ENCODE measurements around the gene ACVR1. TPM values are rescaled to one million over a fixed set of nuclear protein-coding genes. Genes with fewer than 3 reads are reported as not detected.
A peak's percentile ranks its signal among the peaks of the same experiment; 100 is the strongest.

The ACVR1 gene
- 44.9 TPM for polyA plus RNA-seq (2013, experiment 1 of 2; ENCODE audit: insufficient read length)
- 45.1 TPM for polyA plus RNA-seq (2013, experiment 2 of 2; ENCODE audit: insufficient read length)

- DNase-seq, result peak; percentile 99
Measured at GRCh38 chr2:157876066-157876785, at the start of gene ACVR1. Gene ACVR1, minus strand, starts transcription at chr2:157876330. Its CDS starts 76,837 bp downstream, at chr2:157799493.

- no peak for DNase-seq
Measured at GRCh38 chr2:157925071-157925470, 48.9 kb upstream of the ACVR1 start.

GRCh38 chr2:157923598-157924217, 47.6 kb upstream of the ACVR1 start:
- no peak for DNase-seq

- no peak for DNase-seq
Measured at GRCh38 chr2:157922815-157923214, 46.7 kb upstream of the ACVR1 start.

GRCh38 chr2:157922336-157922735, 46.2 kb upstream of the ACVR1 start:
- no peak for DNase-seq

- DNase-seq, result no peak
Measured at GRCh38 chr2:157920736-157921135, 44.6 kb upstream of the ACVR1 start.

GRCh38 chr2:157919181-157919580, 43.1 kb upstream of the ACVR1 start:
- DNase-seq, result no peak

- DNase-seq, result no peak
Measured at GRCh38 chr2:157918319-157918718, 42.2 kb upstream of the ACVR1 start.

- no peak for DNase-seq
Measured at GRCh38 chr2:157911750-157912149, 35.6 kb upstream of the ACVR1 start.

- no peak for DNase-seq
Measured at GRCh38 chr2:157911246-157911645, 35.1 kb upstream of the ACVR1 start.

GRCh38 chr2:157905092-157905491, 29.0 kb upstream of the ACVR1 start:
- DNase-seq, result no peak

- DNase-seq, result no peak
Measured at GRCh38 chr2:157903626-157904025, 27.5 kb upstream of the ACVR1 start.

GRCh38 chr2:157903151-157903550, 27.0 kb upstream of the ACVR1 start:
- no peak for DNase-seq

GRCh38 chr2:157902692-157903091, 26.6 kb upstream of the ACVR1 start:
- DNase-seq, result no peak

GRCh38 chr2:157901325-157901724, 25.2 kb upstream of the ACVR1 start:
- DNase-seq, result no peak

GRCh38 chr2:157900684-157901083, 24.6 kb upstream of the ACVR1 start:
- no peak for DNase-seq

GRCh38 chr2:157900203-157900602, 24.1 kb upstream of the ACVR1 start:
- DNase-seq, result no peak

- DNase-seq, result no peak
Measured at GRCh38 chr2:157899125-157899839, 23.2 kb upstream of the ACVR1 start.

GRCh38 chr2:157898591-157898996, 22.5 kb upstream of the ACVR1 start:
- DNase-seq, result peak; percentile 60

- no peak for DNase-seq
Measured at GRCh38 chr2:157897106-157897971, 21.2 kb upstream of the ACVR1 start.

GRCh38 chr2:157895531-157895930, 19.4 kb upstream of the ACVR1 start:
- DNase-seq, result peak; percentile 22

- DNase-seq, result peak; percentile 46
Measured at GRCh38 chr2:157894694-157895435, 18.7 kb upstream of the ACVR1 start.

Data from fibroblast of skin of scalp (primary cell).